Cardiac muscle cell (in vitro differentiated cells and primary cell): ENCODE results near the gene KLHL33. TPM values are rescaled to one million over a fixed set of nuclear protein-coding genes. Genes with fewer than 3 reads are reported as not detected.

ENCODE experiments used
- DNase-seq, 2 donors: peaks; one replicate each; pipeline versions ENCODE4 v3.0.0 to v3.0.0-alpha.2; 2010 to 2017; ENCODE audit warnings: low read depth in 1 of 2, low spot score in 1 of 2
- H3K27ac ChIP-seq: fragments of 200-600 bp; sonication (generic); 2 replicates; pipeline ENCODE4 v1.5.1; 2016
- H3K27me3 ChIP-seq: fragments of 200-600 bp; sonication (generic); 2 replicates; pipeline ENCODE4 v1.6.0; 2016; ENCODE audit warnings: control low read depth
- H3K36me3 ChIP-seq: fragments of 200-600 bp; sonication (generic); 2 replicates; pipeline ENCODE4 v1.5.1; 2016; ENCODE audit warnings: control low read depth
- H3K4me1 ChIP-seq: fragments of 200-600 bp; sonication (generic); 2 replicates; pipeline ENCODE4 v1.8.1; 2017; ENCODE audit warnings: low read depth, mild to moderate bottlenecking, mixed run types
- H3K4me3 ChIP-seq: fragments of 200-600 bp; sonication (generic); 2 replicates; pipeline ENCODE4 v1.5.1; 2016; ENCODE audit warnings: mild to moderate bottlenecking
- H3K9me3 ChIP-seq: fragments of 200-600 bp; sonication (generic); 2 replicates; pipeline ENCODE4 v1.5.1; 2017; ENCODE audit warnings: low read depth, mild to moderate bottlenecking, control low read depth
- polyA plus RNA-seq: library from polyadenylated mRNA; unstranded; fragments of >200 nt; fragmentation: Nextera tagmentation; extraction: Ambion mirVana; gene quantifications from 2 replicates; pipeline ENCODE4 v1.2.1, GENCODE V29; 2016
- total RNA-seq: library from RNA; depleted of rRNA; stranded (reverse); fragments of >200 nt; gene quantifications from 2 replicates; pipeline ENCODE4 v1.2.3, GENCODE V29; 2016
- TF ChIP-seq, protein P1 (sequence below): IDR thresholded peaks from 2 replicates; pipeline ENCODE4 v1.5.1; 2012; ENCODE audit warnings: low read depth, mild to moderate bottlenecking, low read length

Gene KLHL33
- total and polyA plus RNA-seq, 2 experiments from 2014 or later, result not detected

DNA sequence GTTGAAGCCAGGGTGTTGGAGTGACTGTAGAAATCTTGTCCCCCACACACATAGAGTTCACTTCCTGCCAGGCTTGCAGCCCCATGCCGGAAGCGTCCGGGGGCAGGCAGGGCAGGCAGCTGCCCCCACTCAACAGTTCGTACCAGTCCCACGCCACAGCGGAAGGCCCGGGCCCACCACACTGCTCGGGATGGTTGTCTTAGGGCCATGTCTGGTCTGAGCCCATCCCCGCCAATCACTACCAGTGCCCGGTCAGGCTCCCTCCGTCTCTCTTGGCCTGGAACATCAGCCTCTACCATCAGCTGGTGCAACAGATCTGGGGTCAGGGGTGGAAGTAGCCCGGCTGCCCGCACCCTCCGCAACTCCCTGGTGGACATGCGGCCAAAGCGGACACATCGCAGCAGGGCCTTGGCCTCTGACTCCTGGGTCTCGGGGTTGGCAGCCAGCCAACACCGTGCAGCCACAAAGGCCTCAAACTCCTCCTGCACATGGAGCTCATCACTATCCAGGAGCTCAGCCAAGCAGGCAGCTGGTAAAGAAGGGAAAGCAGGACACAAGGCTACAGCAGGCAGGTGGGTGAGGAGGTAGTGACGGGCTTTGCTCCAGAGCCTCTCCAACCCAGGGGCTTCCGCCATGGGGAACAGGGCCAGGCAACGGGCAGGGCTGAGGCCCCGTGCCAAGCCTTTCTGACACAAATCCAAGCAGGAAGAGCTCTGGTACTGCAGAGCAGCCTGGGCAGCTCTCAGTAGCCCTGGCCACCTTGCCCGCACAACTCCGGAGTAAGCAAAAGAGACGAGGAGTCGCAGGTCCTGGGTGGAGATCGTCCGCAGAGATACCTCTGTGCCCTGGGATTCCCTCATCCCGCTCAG is 5.9 kb downstream of the KLHL33 start:
- H3K4me3 ChIP-seq, result no peak overlapping the region
- no peak overlapping the region for H3K27ac ChIP-seq
- H3K36me3 ChIP-seq, result no peaks in the 10 kb centered on the region
- DNase-seq, result no peak
- no peaks in the 10 kb centered on the region for H3K4me1 ChIP-seq
- TF ChIP-seq, protein P1, sequence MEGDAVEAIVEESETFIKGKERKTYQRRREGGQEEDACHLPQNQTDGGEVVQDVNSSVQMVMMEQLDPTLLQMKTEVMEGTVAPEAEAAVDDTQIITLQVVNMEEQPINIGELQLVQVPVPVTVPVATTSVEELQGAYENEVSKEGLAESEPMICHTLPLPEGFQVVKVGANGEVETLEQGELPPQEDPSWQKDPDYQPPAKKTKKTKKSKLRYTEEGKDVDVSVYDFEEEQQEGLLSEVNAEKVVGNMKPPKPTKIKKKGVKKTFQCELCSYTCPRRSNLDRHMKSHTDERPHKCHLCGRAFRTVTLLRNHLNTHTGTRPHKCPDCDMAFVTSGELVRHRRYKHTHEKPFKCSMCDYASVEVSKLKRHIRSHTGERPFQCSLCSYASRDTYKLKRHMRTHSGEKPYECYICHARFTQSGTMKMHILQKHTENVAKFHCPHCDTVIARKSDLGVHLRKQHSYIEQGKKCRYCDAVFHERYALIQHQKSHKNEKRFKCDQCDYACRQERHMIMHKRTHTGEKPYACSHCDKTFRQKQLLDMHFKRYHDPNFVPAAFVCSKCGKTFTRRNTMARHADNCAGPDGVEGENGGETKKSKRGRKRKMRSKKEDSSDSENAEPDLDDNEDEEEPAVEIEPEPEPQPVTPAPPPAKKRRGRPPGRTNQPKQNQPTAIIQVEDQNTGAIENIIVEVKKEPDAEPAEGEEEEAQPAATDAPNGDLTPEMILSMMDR, result no peak
- no peaks in the 10 kb centered on the region for H3K27me3 ChIP-seq
- H3K9me3 ChIP-seq, result no peaks in the 10 kb centered on the region

DNA sequence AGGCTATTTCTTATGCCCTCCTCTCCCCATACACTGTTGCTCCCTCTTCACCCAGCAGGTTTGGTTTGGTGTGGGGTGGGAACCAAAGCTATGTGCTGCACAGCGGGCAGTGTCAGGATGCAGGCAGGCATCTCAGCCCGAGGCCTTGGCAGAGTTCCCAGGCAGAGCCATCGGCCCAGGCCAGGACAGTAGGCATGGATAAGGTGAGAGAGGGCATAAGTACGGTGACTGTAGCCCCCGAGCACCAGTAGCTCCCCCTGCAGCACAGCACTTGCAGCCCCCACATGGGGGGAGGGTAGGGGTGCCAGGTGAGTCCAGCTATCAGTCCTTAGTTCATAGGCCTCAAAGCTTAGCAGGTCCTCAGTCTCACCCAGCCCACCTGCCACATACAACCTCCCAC is 7.2 kb downstream of the KLHL33 start:
- TF ChIP-seq, protein P1, result no peak
- H3K36me3 ChIP-seq, result no peaks in the 10 kb centered on the region
- no peak overlapping the region for H3K4me3 ChIP-seq
- no peaks in the 10 kb centered on the region for H3K9me3 ChIP-seq
- no peak for DNase-seq
- no peaks in the 10 kb centered on the region for H3K27me3 ChIP-seq
- H3K4me1 ChIP-seq, result no peaks in the 10 kb centered on the region
- no peak overlapping the region for H3K27ac ChIP-seq

DNA sequence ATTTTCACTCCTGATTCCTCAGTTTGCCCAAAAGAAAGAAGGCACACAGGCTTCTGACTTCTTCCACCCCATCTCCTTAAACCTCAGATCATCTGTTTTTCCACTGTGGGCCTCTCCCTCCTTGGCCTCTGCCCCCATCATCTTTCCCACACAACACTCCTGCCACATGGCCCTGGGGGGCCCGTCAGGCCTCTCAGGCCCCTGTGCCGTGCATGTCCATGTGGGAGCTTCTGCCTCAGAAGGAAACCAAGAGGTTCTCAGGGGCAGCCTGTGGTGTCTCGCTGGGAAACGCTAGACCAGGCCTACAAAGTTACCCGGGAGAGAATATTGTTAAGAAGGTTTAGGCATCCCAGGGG is 8.0 kb downstream of the KLHL33 start:
- no peaks in the 10 kb centered on the region for H3K4me1 ChIP-seq
- no peak overlapping the region for H3K27ac ChIP-seq
- no peak for DNase-seq
- no peaks in the 10 kb centered on the region for H3K9me3 ChIP-seq
- no peaks in the 10 kb centered on the region for H3K27me3 ChIP-seq
- no peaks in the 10 kb centered on the region for H3K36me3 ChIP-seq
- TF ChIP-seq, protein P1, result no peak
- H3K4me3 ChIP-seq, result no peak overlapping the region

DNA sequence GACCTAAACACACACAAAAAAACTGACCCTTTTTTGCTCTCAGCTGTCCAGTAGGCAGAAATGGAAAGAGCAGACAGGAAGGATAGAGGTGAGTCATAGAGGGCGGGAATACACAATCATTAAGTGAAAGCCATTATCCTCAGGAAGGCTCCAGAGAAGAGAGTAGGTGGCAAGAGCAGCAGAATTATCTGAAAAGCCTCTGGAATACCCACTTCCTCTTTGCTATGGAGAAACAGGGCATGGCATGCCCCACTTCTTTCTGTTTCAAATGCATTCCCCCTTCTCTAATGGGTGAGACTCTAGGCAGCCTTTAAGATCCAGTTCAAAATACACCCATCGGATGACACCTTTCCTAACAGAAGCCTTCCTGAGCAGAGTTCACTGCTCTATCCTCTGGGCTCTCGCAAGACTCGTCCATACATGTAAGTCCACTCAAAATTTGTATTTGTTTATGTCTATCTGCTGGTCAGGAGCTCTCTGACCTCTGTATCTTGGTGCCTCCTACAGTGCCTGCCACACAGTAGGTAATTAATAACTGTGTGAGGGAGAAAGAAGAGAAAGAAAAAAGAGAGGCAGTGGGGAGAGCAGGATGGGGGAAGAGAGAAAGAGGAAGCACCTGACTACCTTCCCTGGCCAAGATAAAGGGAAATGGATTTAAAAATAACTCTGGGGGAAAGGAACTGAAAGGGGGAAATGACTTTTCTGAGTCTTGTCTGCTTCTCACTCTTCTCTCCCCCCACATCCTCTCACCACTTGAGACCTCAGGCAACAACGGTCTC is 8.5 kb downstream of the KLHL33 start:
- TF ChIP-seq, protein P1, result no peak
- no peak overlapping the region for H3K27ac ChIP-seq
- DNase-seq, result peak in 1 of 2 donors; percentile 61
- no peaks in the 10 kb centered on the region for H3K27me3 ChIP-seq
- no peaks in the 10 kb centered on the region for H3K9me3 ChIP-seq
- H3K4me1 ChIP-seq, result no peaks in the 10 kb centered on the region
- H3K36me3 ChIP-seq, result no peaks in the 10 kb centered on the region
- no peak overlapping the region for H3K4me3 ChIP-seq

DNA sequence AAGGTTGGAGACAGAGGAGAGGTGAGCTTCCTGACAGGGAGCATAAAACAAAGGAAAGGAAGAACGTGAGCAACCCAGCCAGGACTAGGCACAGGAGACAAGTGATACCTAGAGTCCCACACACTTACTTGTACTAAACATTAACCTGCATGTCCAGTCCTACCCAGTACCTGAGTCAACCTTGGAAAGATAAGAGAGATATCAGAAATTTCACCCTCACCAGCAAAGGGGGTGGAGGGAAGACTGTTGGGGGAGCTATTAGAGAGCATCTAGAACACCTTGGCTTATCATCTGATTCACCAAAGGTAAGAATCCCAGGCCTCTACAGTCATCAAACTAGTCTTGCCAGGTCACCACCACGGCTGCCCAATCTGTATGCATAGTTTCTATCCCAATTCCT is 11.1 kb downstream of the KLHL33 start:
- H3K36me3 ChIP-seq, result no peaks in the 10 kb centered on the region
- no peak overlapping the region for H3K4me3 ChIP-seq
- DNase-seq, result no peak
- H3K27me3 ChIP-seq, result no peaks in the 10 kb centered on the region
- no peaks in the 10 kb centered on the region for H3K9me3 ChIP-seq
- H3K4me1 ChIP-seq, result no peaks in the 10 kb centered on the region
- TF ChIP-seq, protein P1, result no peak
- H3K27ac ChIP-seq, result no peak overlapping the region
